ENCODE data around the gene EYS. TPM values are rescaled to one million over a fixed set of nuclear protein-coding genes. Genes with fewer than 3 reads are reported as not detected.

The EYS gene
- total RNA-seq, 1 experiment from 2014 or later: not detected

GRCh38 chr6:63964366-63964765 lies 1742.7 kb downstream of the EYS start:
- Histone ChIP-seq H3K27me3 (ENCODE audit: insufficient read depth, low read length) (no peaks in the 10 kb centered on the region), H3K4me3 (replicated peaks in 1 of 2; ENCODE audit: low read depth in 1 of 2, low read length in 2 of 2) (no peak overlapping the region), H3K27ac (ENCODE audit: low read depth, low read length) (no peak overlapping the region), H3K4me1 (ENCODE audit: control insufficient read depth in 1 of 2, insufficient read depth in 2 of 2, low read length in 2 of 2) (no peaks in the 10 kb centered on the region), H3K36me3 (ENCODE audit: control insufficient read depth in 1 of 2, insufficient read depth in 2 of 2, low read length in 2 of 2) (no peaks in the 10 kb centered on the region), H3K9ac (ENCODE audit: low read length) (no peak overlapping the region), H2AFZ (ENCODE audit: low read depth, low read length, poor library complexity, severe bottlenecking) (no peak overlapping the region), H3K79me2 (ENCODE audit: insufficient read depth, low read length) (no peaks in the 10 kb centered on the region), H3K9me3 (ENCODE audit: control insufficient read depth in 1 of 2, insufficient read depth in 1 of 2, low read depth in 1 of 2, low read length in 2 of 2) (no peaks in the 10 kb centered on the region), H4K20me1 (ENCODE audit: insufficient read depth) (no peaks in the 10 kb centered on the region), H3K9me2 (ENCODE audit: insufficient read depth) (no peaks in the 10 kb centered on the region), H3K4me2 (ENCODE audit: low read length) (no peak overlapping the region)
- no peak for TF ChIP-seq ZNF274 (IDR thresholded peaks at IDR 0.05; ENCODE audit: low read depth, low read length)
- no peak for TF ChIP-seq TCF7L2 (IDR thresholded peaks at IDR 0.05; ENCODE audit: borderline replicate concordance, extremely low read depth, insufficient read depth, insufficient read length)
- no peak for TF ChIP-seq ATF3 (IDR thresholded peaks at IDR 0.05)
- no peak for TF ChIP-seq SRF (IDR thresholded peaks at IDR 0.05; ENCODE audit: low read depth)
- no peak for TF ChIP-seq ZBTB33 (IDR thresholded peaks at IDR 0.05; ENCODE audit: extremely low read depth, insufficient replicate concordance, low read length)
- TF ChIP-seq SP1 (IDR thresholded peaks at IDR 0.05; ENCODE audit: low read depth): no peak
- no peak for TF ChIP-seq POLR2A (IDR thresholded peaks at IDR 0.05; ENCODE audit: borderline replicate concordance, extremely low read depth, insufficient read depth, insufficient read length)
- no peak for TF ChIP-seq POLR2AphosphoS5 (IDR thresholded peaks at IDR 0.05; ENCODE audit: low read depth, low read length)
- no peak for TF ChIP-seq EGR1 (IDR thresholded peaks at IDR 0.05; ENCODE audit: low read depth)
- no peak for TF ChIP-seq RAD21 (IDR thresholded peaks at IDR 0.05; ENCODE audit: low read depth)
- BruUV-seq (replicated peaks): no TSS peak
- ChIA-PET CTCF (no interaction called here), POLR2A (no interaction called here), RAD21 (ENCODE audit: low non-redundant PET in 1 of 2, low total read pairs in 2 of 2, uncharacterized antibody in 2 of 2, unreplicated experiment in 2 of 2) (no interaction called here)
- ATAC-seq: no peak
- DNase-seq (ENCODE audit: low read depth, low spot score): no peak
- intact Hi-C loops (cut with micrococcal nuclease): no loop called here
